HepG2 (cell line): Measurements from ENCODE around the gene RNF114. TPM values are rescaled to one million over a fixed set of nuclear protein-coding genes. Genes with fewer than 3 reads are reported as not detected.

Source experiments
- CENPBD1 ChIP-seq: sonication (generic); formaldehyde crosslinking; IDR thresholded peaks from 2 replicates; pipeline ENCODE4 v1.8.0; 2022; ENCODE audit warnings: missing genetic modification reagents, low read depth, mild to moderate bottlenecking, borderline replicate concordance
- EED ChIP-seq: sonication (generic); formaldehyde crosslinking; IDR thresholded peaks from 2 replicates; pipeline ENCODE4 v1.5.0; 2020; ENCODE audit warnings: mild to moderate bottlenecking, missing genetic modification reagents
- HOXA5 ChIP-seq: sonication (generic); formaldehyde crosslinking; IDR thresholded peaks from 2 replicates; pipeline ENCODE4 v1.4.0; 2020; ENCODE audit warnings: missing genetic modification reagents
- HOXA7 ChIP-seq: sonication (generic); formaldehyde crosslinking; IDR thresholded peaks from 2 replicates; pipeline ENCODE4 v1.8.1; 2022; ENCODE audit warnings: mild to moderate bottlenecking, missing genetic modification reagents, moderate library complexity
- IKZF5 ChIP-seq: IDR thresholded peaks from 2 replicates; pipeline ENCODE4 v1.6.1; 2018; ENCODE audit warnings: missing genetic modification reagents, mild to moderate bottlenecking, missing compliant biosample characterization
- JUND ChIP-seq: sonication (generic); formaldehyde crosslinking; IDR thresholded peaks from 2 replicates; pipeline ENCODE4 v1.8.0; 2022; ENCODE audit warnings: mild to moderate bottlenecking, missing genetic modification reagents
- KAT8 ChIP-seq: IDR thresholded peaks from 2 replicates; pipeline ENCODE4 v1.6.1; 2016; ENCODE audit warnings: missing genetic modification reagents, missing compliant biosample characterization
- MYNN ChIP-seq: sonication (generic); formaldehyde crosslinking; IDR thresholded peaks from 2 replicates; pipeline ENCODE4 v1.4.0; 2020; ENCODE audit warnings: mild to moderate bottlenecking, low read depth, missing genetic modification reagents
- STAT6 ChIP-seq: sonication (generic); formaldehyde crosslinking; IDR thresholded peaks from 2 replicates; pipeline ENCODE4 v1.4.0; 2020; ENCODE audit warnings: missing genetic modification reagents, mild to moderate bottlenecking, borderline replicate concordance
- TCF7 ChIP-seq: sonication (generic); IDR thresholded peaks from 2 replicates; pipeline ENCODE4 v1.6.1; 2016; ENCODE audit warnings: antibody characterized with exemption, low read depth
- THYN1 ChIP-seq: sonication (generic); formaldehyde crosslinking; IDR thresholded peaks from 2 replicates; pipeline ENCODE4 v1.8.1; 2023; ENCODE audit warnings: low read depth, mild to moderate bottlenecking, moderate library complexity, missing genetic modification reagents, borderline replicate concordance
- YY1 ChIP-seq: IDR thresholded peaks from 2 replicates; pipeline ENCODE4 v1.6.1; 2011; ENCODE audit warnings: low read length, low read depth, moderate library complexity, mild to moderate bottlenecking; ENCODE audit not compliant: insufficient read depth, insufficient replicate concordance
- ZBTB33 ChIP-seq: sonication (generic); formaldehyde crosslinking; IDR thresholded peaks from 2 replicates; pipeline ENCODE4 v1.4.0; 2020; ENCODE audit warnings: missing genetic modification reagents
- ZFP82 ChIP-seq: sonication (generic); formaldehyde crosslinking; IDR thresholded peaks from 2 replicates; pipeline ENCODE4 v1.5.1; 2020; ENCODE audit warnings: mild to moderate bottlenecking, missing genetic modification reagents, borderline replicate concordance
- ZIK1 ChIP-seq: sonication (generic); formaldehyde crosslinking; IDR thresholded peaks from 2 replicates; pipeline ENCODE4 v1.5.0; 2020; ENCODE audit warnings: mild to moderate bottlenecking, low read depth, missing genetic modification reagents, borderline replicate concordance
- ZNF17 ChIP-seq: sonication (generic); formaldehyde crosslinking; IDR thresholded peaks from 2 replicates; pipeline ENCODE4 v1.5.0; 2020; ENCODE audit warnings: mild to moderate bottlenecking, missing genetic modification reagents
- ZNF275 ChIP-seq: sonication (generic); formaldehyde crosslinking; IDR thresholded peaks from 2 replicates; pipeline ENCODE4 v1.8.0; 2022; ENCODE audit warnings: missing genetic modification reagents, mild to moderate bottlenecking, inconsistent platforms, borderline replicate concordance
- ZNF678 ChIP-seq: sonication (generic); formaldehyde crosslinking; IDR thresholded peaks from 2 replicates; pipeline ENCODE4 v1.4.0; 2020; ENCODE audit warnings: mild to moderate bottlenecking, missing genetic modification reagents
- ZNF703 ChIP-seq: sonication (generic); formaldehyde crosslinking; IDR thresholded peaks from 2 replicates; pipeline ENCODE4 v1.5.1; 2020; ENCODE audit warnings: missing genetic modification reagents, mild to moderate bottlenecking, moderate library complexity, borderline replicate concordance
- ZNF777 ChIP-seq: sonication (generic); formaldehyde crosslinking; IDR thresholded peaks from 2 replicates; pipeline ENCODE4 v1.4.0; 2020; ENCODE audit warnings: missing genetic modification reagents
- polyA plus RNA-seq, 8 experiments: library from polyadenylated mRNA; depleted of rRNA in 3 of 8; stranded (reverse) in 7 of 8; unstranded in 1 of 8; fragments of >200 nt; fragmentation: Illumina TruSeq in 4 of 8; extraction: Trizol in 4 of 8; gene quantifications; 2 replicates each; pipeline versions ENCODE4 v1.2.1 to v1.2.3, GENCODE V29; 2011 to 2016; ENCODE audit warnings: low read depth in 4 of 8, missing spikeins in 1 of 8, mixed read lengths in 1 of 8; ENCODE audit not compliant: insufficient read depth in 1 of 8
- total RNA-seq, 5 experiments: library from RNA; depleted of rRNA; stranded (reverse); fragments of >200 nt; fragmentation: Illumina TruSeq; extraction: Trizol; gene quantifications; 2 replicates each; pipeline ENCODE4 v1.2.3, GENCODE V29; 2016; ENCODE audit warnings: low read depth in 1 of 5

RNF114 gene
- total and polyA plus RNA-seq, 2 of the 13 experiments (the other 11 are each of a cell fraction or from before 2014, with no cell fraction given), result 119 to 126 TPM

GRCh38 chr20:49916146-49917002 lies 19.8 kb upstream of the RNF114 start (continued):
- TF ChIP-seq ZIK1 (CRISPR knock-in tag), result no peak
- TF ChIP-seq YY1, result no peak
- peak; percentile 76; the same call in 1 of the 2 replicates for TF ChIP-seq ZBTB33
- TF ChIP-seq HOXA5, result no peak; the same call in 1 of the 2 replicates
- TF ChIP-seq MYNN, result no peak; the same call in 1 of the 2 replicates
- TF ChIP-seq STAT6 (CRISPR knock-in tag), result no peak
- no peak for TF ChIP-seq ZFP82 (CRISPR knock-in tag)
- 0 out of 2 replicates have a peak, but pooled peaks have one; percentile 82 for TF ChIP-seq CENPBD1 (CRISPR knock-in tag)
- TF ChIP-seq THYN1 (CRISPR knock-in tag), result no peak
- no peak for TF ChIP-seq ZNF17
- TF ChIP-seq ZNF703 (CRISPR knock-in tag), result no peak
- no peak for TF ChIP-seq ZNF678
- TF ChIP-seq ZNF275 (CRISPR knock-in tag), result 0 out of 2 replicates have a peak, but pooled peaks have one; percentile 26
- TF ChIP-seq EED, result no peak
- TF ChIP-seq JUND (CRISPR knock-in tag), result peak; percentile 95
- TF ChIP-seq IKZF5, result peak; percentile 97
- peak; percentile 55 for TF ChIP-seq TCF7
- no peak for TF ChIP-seq ZNF777 (CRISPR knock-in tag)
- peak; percentile 62; the same call in 1 of the 2 replicates for TF ChIP-seq KAT8 (CRISPR knock-in tag)
- no peak for TF ChIP-seq HOXA7 (CRISPR knock-in tag)
